GM08714 (cell line): ENCODE measurements around the gene GRID1.

ENCODE experiments used
- H3K4me3 ChIP-seq: fragments of 200-500 bp; sonication (Bioruptor generic); 2 replicates; pipeline ENCODE4 v1.5.1; 2014; ENCODE audit warnings: mild to moderate bottlenecking, low read length, inconsistent platforms
- ZNF274 ChIP-seq: IDR thresholded peaks from 2 replicates; pipeline ENCODE4 v1.6.1; 2012; ENCODE audit warnings: mild to moderate bottlenecking, low read depth, low read length

Gene GRID1

DNA sequence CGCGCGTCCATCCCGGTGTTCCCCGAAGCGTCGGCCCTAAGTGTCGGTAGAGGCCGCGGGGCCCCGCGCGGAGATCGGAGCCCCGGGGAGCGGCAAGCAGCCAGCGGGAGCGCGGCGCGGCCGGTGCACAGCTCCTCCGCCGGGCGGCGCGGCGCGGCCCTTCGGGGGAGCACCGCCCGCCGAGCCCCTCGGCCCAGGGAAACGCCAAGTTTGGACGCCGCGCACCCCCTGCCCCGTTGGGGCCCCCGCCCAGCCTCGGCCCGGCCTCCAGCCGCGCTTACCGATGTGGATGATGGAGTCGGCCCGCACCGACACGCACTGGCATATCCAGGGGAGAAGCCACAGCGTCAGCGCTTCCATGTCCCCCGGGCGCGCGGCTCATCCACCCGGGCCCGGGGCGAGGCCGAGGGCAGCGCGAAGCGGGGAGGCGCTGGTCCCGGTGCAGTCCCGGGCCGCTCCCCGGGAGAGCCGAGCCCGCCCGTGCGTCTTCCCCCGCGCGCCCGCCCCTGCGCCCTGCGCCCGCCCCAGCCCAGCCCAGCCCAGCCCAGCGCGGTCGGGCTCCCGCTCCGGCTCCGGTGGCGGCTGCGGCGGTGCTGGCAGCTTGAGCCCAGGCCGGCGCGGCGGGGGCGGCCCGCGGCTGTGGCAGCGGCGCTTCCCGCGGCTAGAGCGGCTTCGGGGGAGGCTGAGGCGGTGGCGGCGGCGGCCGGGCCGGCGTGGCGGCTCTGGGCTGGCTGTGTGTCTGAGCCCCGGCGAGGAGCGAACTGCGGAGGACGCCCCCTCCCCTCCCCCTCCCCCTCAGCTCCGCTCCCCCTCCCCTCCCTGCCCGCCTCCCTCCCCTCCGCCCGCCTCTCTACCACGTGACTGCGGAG lies at the start of gene GRID1:
TSS of gene GRID1 (minus strand) at position 763 of the 869 bp plus-strand sequence.
- H3K4me3 ChIP-seq, result no peak within 1 kb of the TSS
- TF ChIP-seq ZNF274, result no peak

- TF ChIP-seq ZNF274, result no peak
- no peak overlapping the region for H3K4me3 ChIP-seq
These were observed 49.0 kb upstream of the GRID1 start for GRCh38 chr10:86415583-86415982.

DNA sequence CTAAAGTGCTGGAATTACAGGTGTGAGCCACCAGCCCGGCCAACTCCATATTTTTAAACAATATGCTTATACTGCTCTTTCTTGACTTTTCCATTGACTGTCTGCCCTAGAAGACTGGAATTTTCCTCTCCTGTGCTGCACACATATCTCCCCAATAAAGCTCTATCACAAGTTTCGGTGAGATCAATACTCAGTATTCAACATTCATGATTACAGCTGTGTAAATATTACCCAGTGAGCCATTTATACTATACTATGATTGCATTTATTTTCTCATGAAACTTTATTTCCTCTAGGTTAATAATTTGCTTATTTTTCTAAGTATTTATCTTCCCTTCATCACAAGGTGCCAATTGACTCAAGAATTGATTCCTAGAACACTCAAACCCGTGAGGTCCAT lies 48.5 kb upstream of the GRID1 start:
- no peak for TF ChIP-seq ZNF274
- no peak overlapping the region for H3K4me3 ChIP-seq

DNA sequence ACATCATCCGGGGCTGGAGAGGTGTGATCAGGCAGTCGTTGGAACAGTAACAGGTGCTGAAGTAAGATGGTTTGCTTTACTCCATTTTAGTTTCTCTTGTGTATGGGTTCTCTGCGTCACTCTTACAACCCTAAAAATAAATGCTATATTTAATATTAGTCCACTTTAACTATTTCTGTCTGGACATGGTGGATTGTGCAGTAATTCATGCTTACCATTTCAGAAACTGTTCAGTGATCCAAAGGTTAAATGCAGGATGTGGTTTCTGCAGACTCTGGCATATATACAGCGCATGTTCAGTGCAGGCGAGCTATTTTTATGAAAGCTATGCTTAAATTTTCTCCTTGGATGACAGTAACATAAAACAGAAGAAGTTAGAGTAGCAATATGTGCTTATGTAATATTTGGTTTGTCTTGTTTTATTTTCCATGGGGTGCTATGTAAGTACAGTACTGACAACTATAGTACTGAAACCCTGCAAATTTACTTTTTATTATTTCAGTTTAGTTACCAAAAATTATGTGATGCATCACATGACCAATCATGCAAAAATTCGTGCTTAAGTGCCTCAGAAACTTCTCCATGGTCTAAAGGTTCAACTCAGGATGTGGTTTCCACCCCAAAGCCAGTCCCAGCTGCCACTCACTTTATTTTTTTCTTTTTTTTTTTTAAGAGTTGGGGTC lies 46.6 kb upstream of the GRID1 start:
- no peak for TF ChIP-seq ZNF274
- peak overlapping the region; percentile 59; the same call in 1 of the 2 replicates for H3K4me3 ChIP-seq

DNA sequence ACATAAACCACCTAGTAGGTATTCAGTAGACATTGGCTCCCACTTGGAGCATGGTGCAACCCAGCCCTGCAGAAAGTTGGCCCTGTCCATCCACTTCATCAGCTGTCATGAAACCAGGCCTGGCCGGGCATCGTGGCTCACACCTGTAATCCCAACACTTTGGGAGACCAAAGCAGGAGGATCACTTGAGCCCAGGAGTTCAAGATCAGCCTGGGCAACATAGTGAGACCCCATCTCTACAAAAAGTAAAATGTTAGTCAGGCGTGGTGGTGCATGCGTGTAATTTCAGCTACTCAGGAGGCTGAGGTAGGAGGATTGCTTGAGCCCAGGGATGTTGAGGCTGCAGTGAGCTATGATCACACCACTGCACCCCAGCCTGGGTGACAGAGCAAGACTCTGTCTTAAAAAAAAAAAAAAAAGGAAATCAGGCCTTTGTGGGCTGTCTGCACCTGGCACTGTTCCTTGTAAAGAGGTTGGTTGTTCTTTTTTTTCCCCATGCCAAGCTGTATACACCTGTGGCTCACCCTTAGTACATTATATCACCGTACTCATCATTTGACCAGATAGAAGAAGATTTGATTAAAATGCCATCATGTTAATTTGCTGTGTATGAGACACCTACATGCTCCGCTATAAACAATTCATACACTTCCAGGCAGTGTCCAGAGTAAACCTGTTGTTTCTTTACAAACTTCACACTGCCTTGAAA lies 45.4 kb upstream of the GRID1 start:
- no peak overlapping the region; the same call in 1 of the 2 replicates for H3K4me3 ChIP-seq
- TF ChIP-seq ZNF274, result no peak

- no peak for TF ChIP-seq ZNF274
- H3K4me3 ChIP-seq, result no peak overlapping the region; the same call in 1 of the 2 replicates
These were observed 44.8 kb upstream of the GRID1 start for GRCh38 chr10:86411281-86411841.

DNA sequence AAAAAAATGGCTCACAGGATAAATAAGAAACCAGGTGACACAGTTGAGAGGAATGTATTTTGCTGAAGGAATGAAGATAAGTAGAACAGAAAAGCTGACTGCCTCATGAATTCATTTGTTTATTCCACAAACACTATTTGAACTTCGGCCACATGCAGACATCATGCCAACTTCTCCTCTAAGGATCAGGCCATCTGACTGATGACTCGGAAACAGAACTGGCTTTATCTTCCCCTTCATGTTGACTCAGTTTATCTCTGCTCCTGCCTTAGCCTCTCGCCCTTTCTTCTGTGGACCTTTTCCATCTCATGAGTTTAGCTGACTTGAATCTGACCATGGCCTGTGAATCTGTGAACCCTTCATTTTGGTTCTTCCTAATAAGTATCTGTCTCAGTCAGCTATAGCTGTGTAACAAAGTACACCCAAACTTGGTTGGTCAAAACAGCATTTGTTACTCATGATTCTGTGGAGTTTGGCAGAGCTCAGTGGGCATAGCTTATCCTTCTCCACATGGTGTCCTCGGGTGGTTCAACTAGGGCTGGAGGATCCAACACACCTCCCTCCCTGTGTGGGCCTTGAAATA lies 44.0 kb upstream of the GRID1 start:
- TF ChIP-seq ZNF274, result no peak
- H3K4me3 ChIP-seq, result no peak overlapping the region; the same call in 1 of the 2 replicates

- H3K4me3 ChIP-seq, result no peak overlapping the region
- TF ChIP-seq ZNF274, result no peak
These were observed 42.6 kb upstream of the GRID1 start for GRCh38 chr10:86409183-86409582.

DNA sequence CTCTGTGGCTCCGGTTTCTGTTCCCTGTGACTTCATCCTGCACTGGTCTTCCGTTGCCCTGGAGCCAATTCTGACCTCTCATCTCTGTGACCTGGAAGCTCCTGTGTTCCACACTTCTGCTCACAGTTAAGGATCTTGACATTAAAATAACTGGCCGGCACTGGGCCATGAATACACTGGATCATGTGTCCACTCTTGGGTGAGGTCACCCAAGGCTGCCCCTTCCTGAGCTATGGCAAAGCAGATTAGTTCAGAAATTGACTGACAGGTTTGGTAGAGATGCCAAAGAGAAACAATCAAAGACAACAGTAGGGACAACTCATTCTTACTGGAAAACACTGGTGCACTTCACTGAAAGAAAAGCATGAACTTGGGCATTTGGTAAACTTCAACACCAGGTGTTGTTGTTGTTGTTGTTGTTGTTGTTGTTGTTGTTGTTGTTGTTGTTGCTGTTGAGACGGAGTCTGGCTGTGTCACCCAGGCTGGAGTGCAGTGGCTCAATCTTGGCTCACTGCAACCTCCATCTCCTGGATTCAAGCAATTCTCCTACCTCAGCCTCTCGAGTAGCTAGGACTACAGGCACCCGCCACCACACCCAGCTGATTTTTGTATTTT lies 36.7 kb upstream of the GRID1 start:
- no peak for TF ChIP-seq ZNF274
- no peak overlapping the region for H3K4me3 ChIP-seq

DNA sequence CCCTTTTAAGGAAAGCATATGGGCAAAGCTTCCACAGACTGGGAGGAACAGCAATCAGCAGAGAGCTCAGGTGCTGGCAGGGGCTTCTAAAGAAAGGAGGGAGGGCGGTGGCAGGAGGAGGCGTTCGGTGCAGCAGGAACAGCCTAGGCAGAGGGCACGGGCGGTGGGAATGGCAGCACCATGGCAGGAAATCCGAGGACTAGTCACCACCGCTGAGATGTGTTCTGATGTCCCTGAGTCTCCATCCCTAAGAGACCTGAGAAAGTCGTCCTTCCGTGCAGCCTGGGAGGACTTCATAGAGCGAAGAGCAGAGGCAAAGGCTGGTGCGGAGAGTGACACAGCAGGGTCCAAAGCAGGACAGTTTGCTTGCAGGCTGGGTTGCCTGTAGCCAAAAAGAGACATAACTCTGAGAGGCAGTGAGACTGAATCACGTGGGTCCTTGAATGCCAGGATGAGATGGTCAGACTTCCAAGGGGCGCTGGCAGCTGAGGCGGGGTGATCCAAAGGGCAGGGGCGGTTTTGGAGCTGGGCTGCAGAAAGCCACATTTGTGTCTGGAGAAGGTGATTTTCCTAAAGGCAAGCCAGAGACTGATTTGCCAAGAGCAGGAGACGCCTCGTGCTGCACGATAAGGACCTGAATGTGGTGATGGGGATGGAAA lies 35.8 kb upstream of the GRID1 start:
- no peak overlapping the region for H3K4me3 ChIP-seq
- no peak for TF ChIP-seq ZNF274

DNA sequence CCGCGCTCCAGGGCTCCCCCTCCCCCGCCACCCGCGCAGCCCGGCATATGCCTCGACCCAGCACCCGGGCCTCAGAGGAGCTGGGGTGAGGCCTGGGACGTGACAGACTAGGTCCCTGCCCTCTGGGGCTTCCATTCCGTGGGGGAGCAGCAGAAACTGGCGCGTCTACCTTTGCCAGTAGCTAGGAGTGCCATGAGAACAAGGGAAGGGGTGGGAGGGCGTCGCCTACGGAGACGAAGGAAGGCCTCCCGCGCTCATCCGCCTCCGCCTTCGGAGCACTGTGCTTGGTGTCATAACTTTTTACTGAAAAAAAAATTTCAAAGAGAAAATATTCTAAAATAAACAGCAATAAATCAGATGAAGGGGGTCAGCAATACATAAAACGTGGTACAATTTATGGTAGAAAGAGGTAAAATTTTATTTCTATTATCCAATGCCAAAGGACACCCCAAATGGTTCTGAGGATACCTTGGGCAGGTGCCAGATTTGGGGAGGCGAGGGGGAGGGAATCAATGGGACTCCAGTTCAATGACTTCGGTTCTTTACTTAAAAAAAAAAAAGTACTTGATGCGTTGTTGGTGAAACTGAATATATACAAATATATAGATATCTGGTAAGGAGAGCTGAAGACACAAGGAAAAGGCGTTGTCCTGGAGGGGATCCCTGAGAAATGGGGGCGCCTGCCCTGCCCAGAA lies 35.1 kb upstream of the GRID1 start:
- peak overlapping the region; percentile 70; the same call in 1 of the 2 replicates for H3K4me3 ChIP-seq
- TF ChIP-seq ZNF274, result no peak
